HG02938 (cell line): ENCODE measurements around the gene CHN2.
"Not testable (repeated sequence)": the region's sequence is repeated elsewhere in the genome, so short reads cannot be mapped to it uniquely, and the experiment has no call there.

Source experiments
- ATAC-seq: cut with Tn5 transposase; IDR thresholded peaks from one replicate; pipeline ENCODE4 v1.9.1; 2021; ENCODE audit warnings: mild to moderate bottlenecking, moderate library complexity; ENCODE audit not compliant: unreplicated experiment

The CHN2 gene

GRCh38 chr7:29518616-29519015, 324.0 kb downstream of the CHN2 start:
- ATAC-seq: no peak

GRCh38 chr7:29523728-29524127, 329.2 kb downstream of the CHN2 start:
- ATAC-seq: no peak

GRCh38 chr7:29527505-29528108, 333.0 kb downstream of the CHN2 start:
- no peak for ATAC-seq

GRCh38 chr7:29528526-29528925, 334.0 kb downstream of the CHN2 start:
- not testable (repeated sequence) for ATAC-seq
